Loucy (cell line): ENCODE data around the gene ZNF548.
A peak's percentile ranks its signal among the peaks of the same experiment; 100 is the strongest.

Experiments
- H2AFZ ChIP-seq: fragments of 200-600 bp; sonication (generic); 2 replicates; pipeline ENCODE4 v1.6.0; 2016; ENCODE audit warnings: antibody characterized with exemption, mild to moderate bottlenecking, low read length, moderate library complexity
- H3F3A ChIP-seq: fragments of 200-600 bp; 2 replicates; pipeline ENCODE4 v1.6.0; 2016; ENCODE audit warnings: antibody characterized with exemption, low read depth, mild to moderate bottlenecking
- H3K27me3 ChIP-seq: fragments of 200-600 bp; sonication (generic); 2 replicates; pipeline ENCODE4 v1.6.1; 2014; ENCODE audit warnings: low read length, mild to moderate bottlenecking; ENCODE audit not compliant: insufficient read depth, poor library complexity, severe bottlenecking
- H3K36me3 ChIP-seq: fragments of 200-600 bp; sonication (generic); 2 replicates; pipeline ENCODE4 v1.6.1; 2016; ENCODE audit warnings: low read length; ENCODE audit not compliant: insufficient read depth
- H3K4me1 ChIP-seq: fragments of 200-600 bp; sonication (generic); 2 replicates; pipeline ENCODE4 v1.5.1; 2014; ENCODE audit warnings: low read length, mild to moderate bottlenecking; ENCODE audit not compliant: insufficient read depth, poor library complexity, severe bottlenecking
- H3K4me2 ChIP-seq: fragments of 200-600 bp; sonication (generic); 2 replicates; pipeline ENCODE4 v1.6.0; 2014; ENCODE audit warnings: antibody characterized with exemption, low read length, low read depth, mild to moderate bottlenecking; ENCODE audit not compliant: poor library complexity, severe bottlenecking
- H3K4me3 ChIP-seq: fragments of 200-600 bp; sonication (generic); 2 replicates; pipeline ENCODE4 v1.5.1; 2014; ENCODE audit warnings: low read length, mild to moderate bottlenecking, mixed read lengths; ENCODE audit not compliant: poor library complexity, severe bottlenecking
- H3K79me2 ChIP-seq: fragments of 200-600 bp; sonication (generic); 2 replicates; pipeline ENCODE4 v1.6.1; 2014; ENCODE audit warnings: low read length; ENCODE audit not compliant: insufficient read depth
- H3K9ac ChIP-seq: fragments of 200-600 bp; sonication (generic); 2 replicates; pipeline ENCODE4 v1.6.0; 2014; ENCODE audit warnings: mild to moderate bottlenecking, low read depth, low read length, moderate library complexity; ENCODE audit not compliant: poor library complexity, severe bottlenecking
- H3K9me2 ChIP-seq: fragments of 200-600 bp; sonication (generic); replicated peaks from 2 replicates; pipeline ENCODE4 v1.6.1; 2016; ENCODE audit warnings: low read depth, low read length, mixed read lengths
- H3K9me3 ChIP-seq: fragments of 200-600 bp; sonication (generic); 2 replicates; pipeline ENCODE4 v1.6.1; 2014; ENCODE audit warnings: mild to moderate bottlenecking, antibody characterized with exemption, low read length, low read depth; ENCODE audit not compliant: insufficient read depth
- H4K20me1 ChIP-seq: fragments of 200-600 bp; sonication (generic); 2 replicates; pipeline ENCODE4 v1.6.0; 2014; ENCODE audit warnings: antibody characterized with exemption, low read length, mild to moderate bottlenecking; ENCODE audit not compliant: insufficient read depth, poor library complexity, severe bottlenecking
- EZH2phosphoT487 ChIP-seq: fragments of 200-600 bp; IDR thresholded peaks from 2 replicates; pipeline ENCODE4 v1.6.1; 2018; ENCODE audit warnings: antibody characterized with exemption, mild to moderate bottlenecking, moderate library complexity, borderline replicate concordance
- TF ChIP-seq, protein P1 (sequence below): fragments of 200-600 bp; sonication (generic); conservative IDR thresholded peaks from 2 replicates; pipeline ENCODE4 v1.5.1; 2014; ENCODE audit warnings: mild to moderate bottlenecking, antibody characterized with exemption, low read length

ZNF548 gene

DNA sequence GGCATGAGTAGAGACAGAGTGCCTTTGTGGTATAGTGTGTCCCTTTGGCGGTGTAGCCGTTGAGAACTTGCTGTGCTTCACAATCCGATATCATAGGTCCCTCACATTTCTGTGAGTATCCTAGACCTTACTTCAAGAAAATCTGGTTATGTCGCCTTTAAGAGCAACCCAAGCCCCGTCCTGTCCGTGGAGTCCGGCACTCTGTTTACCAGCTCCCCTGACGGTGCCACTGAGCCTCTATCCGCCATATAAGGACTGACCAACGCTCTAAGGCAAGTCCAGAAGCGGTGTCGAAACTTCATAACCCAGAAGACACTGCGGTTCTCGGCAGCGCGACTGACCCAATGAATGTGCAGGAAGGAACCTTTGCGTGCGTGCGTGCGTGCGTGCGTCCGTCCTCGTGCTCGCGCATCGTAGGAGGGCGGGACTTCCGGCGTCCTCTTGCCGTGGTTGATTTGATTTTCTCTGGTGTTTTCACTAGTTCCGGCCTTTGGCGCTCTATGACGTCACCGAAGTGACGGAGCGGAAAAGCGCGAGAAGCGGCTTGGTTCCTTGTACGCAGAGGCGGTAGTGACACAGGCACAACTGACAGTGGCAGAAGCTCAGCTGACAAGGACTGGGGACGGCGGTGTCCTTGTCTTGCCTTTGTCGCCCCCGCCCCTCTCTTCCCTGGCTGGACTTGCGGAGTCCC, 26.5 kb upstream of the ZNF548 start, which contains the start of the genes TRAPPC2B and ZNF547:
TRAPPC2B (plus strand) TSS at position 555 of the 691 bp plus-strand sequence. CDS start 1,283 bp downstream, outside the sequence.
ZNF547 (plus strand) TSS at position 555 of the 691 bp plus-strand sequence. CDS start 5,005 bp downstream, outside the sequence.
- Histone ChIP-seq H3K36me3 (no peaks in the 10 kb centered on the region; the same call in 1 of the 2 replicates), H3K4me1 (peaks cover 9% of the 10 kb centered on the region), H3K79me2 (peaks cover 14% of the 10 kb centered on the region), H3K9ac (peak within 1 kb of the TSS; percentile 80), H4K20me1 (peaks cover 5% of the 10 kb centered on the region), H2AFZ (peak within 1 kb of the TSS; percentile 97), H3K27me3 (no peaks in the 10 kb centered on the region), H3K4me3 (peak within 1 kb of the TSS; percentile 80), H3K9me3 (no peaks in the 10 kb centered on the region), H3K4me2 (peak within 1 kb of the TSS; percentile 87), H3F3A (no peaks in the 10 kb centered on the region; the same call in 1 of the 2 replicates), H3K9me2 (no peaks in the 10 kb centered on the region)
- TF ChIP-seq, protein P1, sequence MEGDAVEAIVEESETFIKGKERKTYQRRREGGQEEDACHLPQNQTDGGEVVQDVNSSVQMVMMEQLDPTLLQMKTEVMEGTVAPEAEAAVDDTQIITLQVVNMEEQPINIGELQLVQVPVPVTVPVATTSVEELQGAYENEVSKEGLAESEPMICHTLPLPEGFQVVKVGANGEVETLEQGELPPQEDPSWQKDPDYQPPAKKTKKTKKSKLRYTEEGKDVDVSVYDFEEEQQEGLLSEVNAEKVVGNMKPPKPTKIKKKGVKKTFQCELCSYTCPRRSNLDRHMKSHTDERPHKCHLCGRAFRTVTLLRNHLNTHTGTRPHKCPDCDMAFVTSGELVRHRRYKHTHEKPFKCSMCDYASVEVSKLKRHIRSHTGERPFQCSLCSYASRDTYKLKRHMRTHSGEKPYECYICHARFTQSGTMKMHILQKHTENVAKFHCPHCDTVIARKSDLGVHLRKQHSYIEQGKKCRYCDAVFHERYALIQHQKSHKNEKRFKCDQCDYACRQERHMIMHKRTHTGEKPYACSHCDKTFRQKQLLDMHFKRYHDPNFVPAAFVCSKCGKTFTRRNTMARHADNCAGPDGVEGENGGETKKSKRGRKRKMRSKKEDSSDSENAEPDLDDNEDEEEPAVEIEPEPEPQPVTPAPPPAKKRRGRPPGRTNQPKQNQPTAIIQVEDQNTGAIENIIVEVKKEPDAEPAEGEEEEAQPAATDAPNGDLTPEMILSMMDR = no peak
- TF ChIP-seq EZH2phosphoT487 = no peak

DNA sequence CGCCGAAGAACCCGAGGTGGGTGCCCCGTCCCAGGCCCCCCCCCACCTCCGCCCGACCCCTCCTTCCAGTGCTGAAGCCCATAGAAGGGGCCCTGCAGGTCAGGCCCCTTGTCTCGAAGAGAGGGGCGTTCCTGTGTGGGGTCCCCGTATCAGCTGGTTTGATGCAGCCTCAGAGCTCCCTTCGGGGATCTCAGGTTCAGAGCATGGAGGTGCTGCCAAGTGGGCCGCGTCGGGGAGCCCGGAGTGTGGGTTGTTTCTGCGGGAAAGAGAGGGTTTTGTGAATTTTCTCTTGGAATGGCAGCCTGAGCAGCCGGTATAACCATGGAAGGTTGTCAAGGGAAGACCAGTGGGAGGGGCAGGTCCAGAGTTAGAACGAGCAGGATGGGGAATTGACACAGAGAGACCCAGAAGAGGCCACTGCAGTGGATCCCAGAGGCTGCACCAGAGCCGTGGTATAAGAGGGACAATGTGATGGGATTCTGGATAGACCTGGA, 25.9 kb upstream of the ZNF548 start:
- peak overlapping the region; percentile 68 for H2AFZ ChIP-seq
- H3K79me2 ChIP-seq = peaks cover 14% of the 10 kb centered on the region
- H3K4me1 ChIP-seq = peaks cover 9% of the 10 kb centered on the region
- H3K9ac ChIP-seq = peak overlapping the region; percentile 75
- peak overlapping the region; percentile 80 for H3K4me3 ChIP-seq
- no peaks in the 10 kb centered on the region for H3K9me3 ChIP-seq
- no peaks in the 10 kb centered on the region for H3K9me2 ChIP-seq
- H3K36me3 ChIP-seq = no peaks in the 10 kb centered on the region; the same call in 1 of the 2 replicates
- H4K20me1 ChIP-seq = peaks cover 5% of the 10 kb centered on the region
- peak overlapping the region; percentile 85 for H3K4me2 ChIP-seq
- no peaks in the 10 kb centered on the region for H3K27me3 ChIP-seq
- TF ChIP-seq, protein P1 = no peak
- H3F3A ChIP-seq = no peaks in the 10 kb centered on the region; the same call in 1 of the 2 replicates

DNA sequence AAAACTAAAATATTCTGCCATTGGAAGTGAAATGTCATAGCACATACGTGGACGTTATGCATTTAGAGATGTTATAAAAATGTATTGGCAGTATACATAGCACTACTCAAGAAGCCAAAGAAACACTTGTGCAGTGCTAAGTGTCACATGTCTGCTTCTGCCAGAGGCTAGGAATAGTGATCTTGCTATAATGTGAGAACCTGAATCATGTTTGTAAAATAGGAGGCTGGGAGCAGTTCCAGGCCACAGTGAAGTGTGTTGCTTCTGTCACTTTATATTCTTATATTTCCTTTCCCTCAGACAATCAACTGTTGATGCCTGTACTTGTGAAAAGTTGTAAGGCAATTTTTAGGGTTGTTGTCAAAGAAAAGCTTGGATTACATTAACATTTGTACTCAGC, 22.9 kb upstream of the ZNF548 start:
- H3K4me3 ChIP-seq = no peak overlapping the region
- H3K4me2 ChIP-seq = no peak overlapping the region
- no peaks in the 10 kb centered on the region for H3F3A ChIP-seq
- no peak overlapping the region for H2AFZ ChIP-seq
- peaks cover 5% of the 10 kb centered on the region for H4K20me1 ChIP-seq
- H3K79me2 ChIP-seq = peaks cover 14% of the 10 kb centered on the region
- no peaks in the 10 kb centered on the region for H3K9me3 ChIP-seq
- peaks cover 9% of the 10 kb centered on the region for H3K4me1 ChIP-seq
- H3K9me2 ChIP-seq = no peaks in the 10 kb centered on the region
- no peaks in the 10 kb centered on the region for H3K36me3 ChIP-seq
- no peaks in the 10 kb centered on the region for H3K27me3 ChIP-seq
- no peak overlapping the region for H3K9ac ChIP-seq
- TF ChIP-seq, protein P1 = no peak
- no peak for TF ChIP-seq EZH2phosphoT487
